ENCODE measurements around the gene NUDT16L1.

DNA sequence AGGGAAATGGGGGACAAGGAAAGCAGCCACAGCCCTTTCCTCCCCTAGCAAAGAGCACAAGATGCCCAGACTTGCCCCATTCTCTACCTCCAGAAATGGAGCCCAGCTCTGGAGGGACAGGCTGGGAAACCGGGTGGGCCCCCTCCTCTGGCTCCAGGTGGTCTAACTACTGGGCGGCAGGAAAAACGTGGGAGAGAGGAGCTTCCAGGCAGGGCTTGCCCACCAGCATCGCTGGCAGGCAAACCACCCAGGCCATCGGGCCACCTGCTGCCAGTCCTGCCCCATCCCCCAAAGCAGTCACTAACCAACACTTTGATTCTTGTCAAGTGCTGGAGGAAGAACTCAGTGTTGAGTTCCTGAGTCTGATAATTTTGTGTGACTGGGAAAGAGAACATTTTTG, 25.1 kb downstream of the NUDT16L1 start:
- TF ChIP-seq, protein P1, sequence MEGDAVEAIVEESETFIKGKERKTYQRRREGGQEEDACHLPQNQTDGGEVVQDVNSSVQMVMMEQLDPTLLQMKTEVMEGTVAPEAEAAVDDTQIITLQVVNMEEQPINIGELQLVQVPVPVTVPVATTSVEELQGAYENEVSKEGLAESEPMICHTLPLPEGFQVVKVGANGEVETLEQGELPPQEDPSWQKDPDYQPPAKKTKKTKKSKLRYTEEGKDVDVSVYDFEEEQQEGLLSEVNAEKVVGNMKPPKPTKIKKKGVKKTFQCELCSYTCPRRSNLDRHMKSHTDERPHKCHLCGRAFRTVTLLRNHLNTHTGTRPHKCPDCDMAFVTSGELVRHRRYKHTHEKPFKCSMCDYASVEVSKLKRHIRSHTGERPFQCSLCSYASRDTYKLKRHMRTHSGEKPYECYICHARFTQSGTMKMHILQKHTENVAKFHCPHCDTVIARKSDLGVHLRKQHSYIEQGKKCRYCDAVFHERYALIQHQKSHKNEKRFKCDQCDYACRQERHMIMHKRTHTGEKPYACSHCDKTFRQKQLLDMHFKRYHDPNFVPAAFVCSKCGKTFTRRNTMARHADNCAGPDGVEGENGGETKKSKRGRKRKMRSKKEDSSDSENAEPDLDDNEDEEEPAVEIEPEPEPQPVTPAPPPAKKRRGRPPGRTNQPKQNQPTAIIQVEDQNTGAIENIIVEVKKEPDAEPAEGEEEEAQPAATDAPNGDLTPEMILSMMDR (IDR thresholded peaks at IDR 0.05): no peak
- TF ChIP-seq POLR2AphosphoS5 (IDR thresholded peaks at IDR 0.05): no peak
- no peak for TF ChIP-seq POLR2A (IDR thresholded peaks at IDR 0.05)

Data from breast epithelium (tissue), 3 donors.